HCT116 (cell line): ENCODE data around the gene NOL11. TPM values are rescaled to one million over a fixed set of nuclear protein-coding genes. Genes with fewer than 3 reads are reported as not detected.
A peak's percentile ranks its signal among the peaks of the same experiment; 100 is the strongest.

Experiments
- ATAC-seq: fragments of 200-7000 bp; cut with Tn5 transposase; 2 replicates; pipeline ENCODE4 v1.9.1; 2020; ENCODE audit warnings: mild to moderate bottlenecking, moderate library complexity
- BruUV-seq: library from RNA; stranded (reverse); fragments of 400-500 nt; replicated peaks from 2 replicates; lab custom pipeline; 2021; lab: Mats Ljungman, UMichigan
- CTCF ChIA-PET: fragments of 300-600 bp; sonication (Branson Sonifier 250); formaldehyde crosslinking; loops from one replicate; lab custom pipeline; 2021; ENCODE audit warnings: antibody characterized with exemption; lab: Charles Lee
- POLR2A ChIA-PET: fragments of 300-600, 350-600 bp; sonication (Branson Sonifier 250); formaldehyde crosslinking; loops from one replicate; lab custom pipeline; 2021; ENCODE audit warnings: antibody characterized with exemption; lab: Charles Lee
- RAD21 ChIA-PET, 2 experiments: fragments of 300-600 bp; sonication (Branson Sonifier 250); formaldehyde crosslinking; loops; one replicate each; lab custom pipeline; 2023; ENCODE audit warnings: low total read pairs in 2 of 2; ENCODE audit not compliant: uncharacterized antibody in 2 of 2, unreplicated experiment in 2 of 2, low non-redundant PET in 1 of 2; lab: Charles Lee
- DNase-seq: peaks from one replicate; pipeline ENCODE4 v3.0.0-alpha.2; 2010; ENCODE audit warnings: low read depth, low spot score
- H2AFZ ChIP-seq: fragments of 200-600 bp; shearing (Covaris generic), sonication (generic); 2 replicates; pipeline ENCODE4 v1.6.1; 2017; ENCODE audit warnings: low read depth, mixed run types, mixed read lengths, antibody characterized with exemption, low read length; ENCODE audit not compliant: poor library complexity, severe bottlenecking
- H3K27ac ChIP-seq: 2 replicates; pipeline ENCODE4 v1.5.1; 2012; ENCODE audit warnings: low read depth, low read length
- H3K27me3 ChIP-seq: fragments of 200-600 bp; sonication (generic); 2 replicates; pipeline ENCODE4 v1.6.1; 2016; ENCODE audit warnings: mixed run types, low read length, mixed read lengths; ENCODE audit not compliant: insufficient read depth
- H3K36me3 ChIP-seq, 2 experiments: fragments of 200-500 bp in 1 of 2; fragments of 200-600 bp in 1 of 2; sonication (Bioruptor generic) in 1 of 2; sonication (generic) in 1 of 2; 2 replicates each; pipeline versions ENCODE4 v1.5.1 to v1.6.1; 2014 to 2016; ENCODE audit warnings: low read length in 2 of 2, inconsistent platforms in 1 of 2, mixed read lengths in 1 of 2, mixed run types in 1 of 2; ENCODE audit not compliant: insufficient read depth in 2 of 2, control insufficient read depth in 1 of 2
- H3K4me1 ChIP-seq, 2 experiments: fragments of 200-600 bp in 1 of 2; sonication (generic) in 1 of 2; 2 replicates each; pipeline versions ENCODE4 v1.5.1 to v1.6.1; 2012 to 2017; ENCODE audit warnings: low read length in 2 of 2, inconsistent platforms in 1 of 2, mild to moderate bottlenecking in 1 of 2, mixed read lengths in 1 of 2, mixed run types in 1 of 2, moderate library complexity in 1 of 2; ENCODE audit not compliant: insufficient read depth in 2 of 2, control insufficient read depth in 1 of 2
- H3K4me2 ChIP-seq: fragments of 200-600 bp; sonication (generic); 2 replicates; pipeline ENCODE4 v1.6.1; 2017; ENCODE audit warnings: mixed run types, low read length, mixed read lengths
- H3K4me3 ChIP-seq, 2 experiments: fragments of 200-600 bp in 1 of 2; sonication (generic) in 1 of 2; replicated peaks in 1 of 2; 2 replicates each; pipeline ENCODE4 v1.5.1; 2011 to 2016; ENCODE audit warnings: low read length in 2 of 2, control low read depth in 1 of 2, low read depth in 1 of 2, mild to moderate bottlenecking in 1 of 2, mixed read lengths in 1 of 2, mixed run types in 1 of 2
- H3K79me2 ChIP-seq: fragments of 200-600 bp; sonication (generic); 2 replicates; pipeline ENCODE4 v1.6.1; 2017; ENCODE audit warnings: mild to moderate bottlenecking, mixed run types, low read length, moderate library complexity, mixed read lengths; ENCODE audit not compliant: insufficient read depth
- H3K9ac ChIP-seq: fragments of 200-600 bp; sonication (generic); 2 replicates; pipeline ENCODE4 v1.6.1; 2016; ENCODE audit warnings: low read length, mixed read lengths
- H3K9me2 ChIP-seq: fragments of 200-600 bp; sonication (generic), shearing (Covaris generic); 2 replicates; pipeline ENCODE4 v1.6.1; 2017; ENCODE audit warnings: mixed run types, mild to moderate bottlenecking, moderate library complexity; ENCODE audit not compliant: insufficient read depth
- H3K9me3 ChIP-seq, 2 experiments: fragments of 200-500 bp in 1 of 2; fragments of 200-600 bp in 1 of 2; sonication (Bioruptor generic) in 1 of 2; sonication (generic) in 1 of 2; 2 replicates each; pipeline ENCODE4 v1.6.1; 2014 to 2017; ENCODE audit warnings: low read length in 2 of 2, mixed read lengths in 2 of 2, inconsistent platforms in 1 of 2, low read depth in 1 of 2, mild to moderate bottlenecking in 1 of 2, mixed run types in 1 of 2, moderate library complexity in 1 of 2; ENCODE audit not compliant: control insufficient read depth in 1 of 2, insufficient read depth in 1 of 2
- H4K20me1 ChIP-seq: fragments of 200-600 bp; sonication (generic), shearing (Covaris generic); 2 replicates; pipeline ENCODE4 v1.6.1; 2017; ENCODE audit warnings: mixed run types, mild to moderate bottlenecking, moderate library complexity; ENCODE audit not compliant: insufficient read depth
- ATF3 ChIP-seq: IDR thresholded peaks from 2 replicates; pipeline ENCODE4 v1.6.1; 2012
- CBX3 ChIP-seq: IDR thresholded peaks from 2 replicates; pipeline ENCODE4 v1.6.1; 2012; ENCODE audit warnings: low read depth
- CEBPB ChIP-seq: IDR thresholded peaks from 2 replicates; pipeline ENCODE4 v1.6.1; 2012; ENCODE audit warnings: low read depth
- EGR1 ChIP-seq: IDR thresholded peaks from 2 replicates; pipeline ENCODE4 v1.6.1; 2012; ENCODE audit warnings: low read depth
- EZH2 ChIP-seq: fragments of 200-600 bp; sonication (generic); IDR thresholded peaks from 2 replicates; pipeline ENCODE4 v1.6.1; 2017; ENCODE audit warnings: antibody characterized with exemption, mixed run types
- EZH2phosphoT487 ChIP-seq: fragments of 200-600 bp; IDR thresholded peaks from 2 replicates; pipeline ENCODE4 v1.6.1; 2018; ENCODE audit warnings: antibody characterized with exemption, borderline replicate concordance
- FOSL1 ChIP-seq: IDR thresholded peaks from 2 replicates; pipeline ENCODE4 v1.6.1; 2012; ENCODE audit warnings: low read depth
- MAX ChIP-seq: IDR thresholded peaks from 2 replicates; pipeline ENCODE4 v1.6.1; 2012
- POLR2A ChIP-seq: IDR thresholded peaks from 2 replicates; pipeline ENCODE4 v1.7.0; 2011; ENCODE audit warnings: borderline replicate concordance; ENCODE audit not compliant: insufficient read depth, insufficient read length; ENCODE audit errors: extremely low read depth
- POLR2AphosphoS5 ChIP-seq: IDR thresholded peaks from 2 replicates; pipeline ENCODE4 v1.6.1; 2011; ENCODE audit warnings: mild to moderate bottlenecking, low read depth, low read length, moderate library complexity
- REST ChIP-seq: IDR thresholded peaks from 2 replicates; pipeline ENCODE4 v1.6.1; 2012; ENCODE audit warnings: low read depth
- SP1 ChIP-seq: IDR thresholded peaks from 2 replicates; pipeline ENCODE4 v1.6.1; 2012; ENCODE audit warnings: low read depth
- SRF ChIP-seq: IDR thresholded peaks from 2 replicates; pipeline ENCODE4 v1.6.1; 2012; ENCODE audit warnings: low read depth
- TCF7L2 ChIP-seq: IDR thresholded peaks from 2 replicates; pipeline ENCODE4 v1.7.0; 2011; ENCODE audit warnings: borderline replicate concordance, inconsistent platforms; ENCODE audit not compliant: insufficient read depth, insufficient read length; ENCODE audit errors: extremely low read depth
- ZFX ChIP-seq: fragments of 450-650 bp; IDR thresholded peaks from 2 replicates; pipeline ENCODE4 v1.6.1; 2017
- ZNF274 ChIP-seq: fragments of 200-500 bp; sonication (Bioruptor generic); IDR thresholded peaks from 2 replicates; pipeline ENCODE4 v1.6.1; 2014; ENCODE audit warnings: mild to moderate bottlenecking, low read depth, low read length, inconsistent platforms
- intact Hi-C: fragments of 100-400 bp; cut with micrococcal nuclease; formaldehyde crosslinking; loops from 2 replicates; pipeline ENCODE4 v1.10.0; 2022
- total RNA-seq: library from RNA; stranded (reverse); gene quantifications from one replicate; pipeline ENCODE4 v1.2.1, GENCODE V29; 2021; ENCODE audit not compliant: unreplicated experiment

Gene NOL11
- total RNA-seq, 1 experiment from 2014 or later, result 118 TPM

- ATAC-seq (no peak), DNase-seq (no peak)
- no peak overlapping the region for H3K4me3 ChIP-seq
- no peaks in the 10 kb centered on the region for H3K9me2 ChIP-seq
- H3K4me1 ChIP-seq, result peaks cover 4 to 6% of the 10 kb centered on the region in 2 experiments; a peak in 3 of 4 replicates
- H3K27me3 ChIP-seq, result no peaks in the 10 kb centered on the region
- no peak overlapping the region for H3K9ac ChIP-seq
- H3K36me3 ChIP-seq, result no peaks in the 10 kb centered on the region
- no peaks in the 10 kb centered on the region for H4K20me1 ChIP-seq
- no peak overlapping the region for H2AFZ ChIP-seq
- no peak for TF ChIP-seq ZNF274
- no peak for TF ChIP-seq EZH2
- no peak for TF ChIP-seq EGR1
- TF ChIP-seq CEBPB, result no peak
- peaks cover 5% of the 10 kb centered on the region for H3K79me2 ChIP-seq
- no peak overlapping the region for H3K4me2 ChIP-seq
- RAD21 ChIA-PET, result no interaction called here
- intact Hi-C loops, result no loop called here
- POLR2A ChIA-PET, result no interaction called here
- BruUV-seq, result no TSS peak
- CTCF ChIA-PET, result no interaction called here
- no peaks in the 10 kb centered on the region for H3K9me3 ChIP-seq
- H3K27ac ChIP-seq, result no peak overlapping the region
Observed at GRCh38 chr17:67713169-67713568, 4.6 kb upstream of the NOL11 start.

- ChIA-PET CTCF (no interaction called here), POLR2A (no interaction called here)
- TF ChIP-seq EZH2 (no peak), SRF (no peak), CBX3 (no peak), EZH2phosphoT487 (no peak), REST (no peak), SP1 (no peak), POLR2AphosphoS5 (no peak), TCF7L2 (no peak), ZNF274 (no peak), ZFX (no peak), ATF3 (no peak), POLR2A (no peak), MAX (no peak), CEBPB (no peak), FOSL1 (no peak)
Observed at GRCh38 chr17:67716405-67716798, 1.3 kb upstream of the NOL11 start.

More at GRCh38 chr17:67716405-67716798, 1.3 kb upstream of the NOL11 start:
- RAD21 ChIA-PET, result no interaction called here
- ATAC-seq (no peak), DNase-seq (no peak)
- Histone ChIP-seq H3K27me3 (no peaks in the 10 kb centered on the region), H3K27ac (no peak overlapping the region), H3K9me3 (no peaks in the 10 kb centered on the region), H3K4me3 (peak overlapping the region; percentile 83 to 94; a peak in 3 of 4 replicates), H3K4me2 (peak overlapping the region; percentile 84), H3K36me3 (peaks cover 10 to 14% of the 10 kb centered on the region in 2 experiments; a peak in 3 of 4 replicates), H3K79me2 (peaks cover 37% of the 10 kb centered on the region), H3K4me1 (peaks cover 7 to 16% of the 10 kb centered on the region in 2 experiments; a peak in 3 of 4 replicates), H3K9ac (peak overlapping the region; percentile 99), H4K20me1 (no peaks in the 10 kb centered on the region), H3K9me2 (no peaks in the 10 kb centered on the region), H2AFZ (no peak overlapping the region)
- no TSS peak for BruUV-seq
- intact Hi-C loops, result loop anchor here (2.0 to 5.0 kb wide), 2 partner anchors 108 to 1046 kb away; partner anchors contain the start of gene BPTF
